PC-3 (cell line): ENCODE measurements around the gene KRT3. TPM values are rescaled to one million over a fixed set of nuclear protein-coding genes. Genes with fewer than 3 reads are reported as not detected.

ENCODE experiments used
- ATAC-seq: fragments of 200-7000 bp; cut with Tn5 transposase; 2 replicates; pipeline ENCODE4 v1.9.1; 2020; ENCODE audit warnings: mild to moderate bottlenecking, moderate library complexity
- BruUV-seq: library from RNA; stranded (reverse); fragments of 400-500 nt; replicated peaks from 2 replicates; lab custom pipeline; 2021; lab: Mats Ljungman, UMichigan
- CTCF ChIA-PET: fragments of 300-600 bp; sonication (Branson Sonifier 250); formaldehyde crosslinking; loops from one replicate; lab custom pipeline; 2022; ENCODE audit warnings: antibody characterized with exemption; lab: Charles Lee
- POLR2A ChIA-PET: fragments of 300-600 bp; sonication (Branson Sonifier 250); formaldehyde crosslinking; loops from one replicate; lab custom pipeline; 2022; ENCODE audit warnings: antibody characterized with exemption; ENCODE audit not compliant: unreplicated experiment; lab: Charles Lee
- DNase-seq: peaks from one replicate; pipeline ENCODE4 v3.0.0-alpha.2; 2015
- H2AFZ ChIP-seq: fragments of 300-600 bp; sonication (generic); 2 replicates; pipeline ENCODE4 v1.6.0; 2016; ENCODE audit warnings: antibody characterized with exemption, low read length
- H3F3A ChIP-seq: fragments of 300-600 bp; sonication (generic); one replicate; pipeline ENCODE4 v1.6.0; 2017; ENCODE audit warnings: antibody characterized with exemption, low read length, control low read depth, mild to moderate bottlenecking; ENCODE audit not compliant: unreplicated experiment
- H3K27ac ChIP-seq: fragments of 300-600 bp; sonication (generic); 2 replicates; pipeline ENCODE4 v1.5.1; 2016; ENCODE audit warnings: mild to moderate bottlenecking, low read length
- H3K27me3 ChIP-seq: fragments of 300-600 bp; sonication (generic); 2 replicates; pipeline ENCODE4 v1.6.1; 2016; ENCODE audit warnings: low read length, mixed read lengths
- H3K36me3 ChIP-seq: fragments of 300-600 bp; sonication (generic); 2 replicates; pipeline ENCODE4 v1.6.1; 2016; ENCODE audit warnings: low read depth, mixed run types, low read length, mixed read lengths
- H3K4me1 ChIP-seq: fragments of 300-600 bp; sonication (generic); 2 replicates; pipeline ENCODE4 v1.5.1; 2016; ENCODE audit warnings: low read length; ENCODE audit not compliant: insufficient read depth
- H3K4me2 ChIP-seq: fragments of 300-600 bp; sonication (generic); 2 replicates; pipeline ENCODE4 v1.6.0; 2016; ENCODE audit warnings: low read length
- H3K4me3 ChIP-seq: fragments of 300-600 bp; sonication (generic); 2 replicates; pipeline ENCODE4 v1.5.1; 2016; ENCODE audit warnings: mild to moderate bottlenecking, low read length, mixed read lengths
- H3K79me2 ChIP-seq: fragments of 300-600 bp; sonication (generic); 2 replicates; pipeline ENCODE4 v1.6.1; 2017; ENCODE audit warnings: low read length, mixed read lengths
- H3K9ac ChIP-seq: fragments of 300-600 bp; sonication (generic); 2 replicates; pipeline ENCODE4 v1.6.0; 2016; ENCODE audit warnings: mild to moderate bottlenecking, low read length
- H3K9me2 ChIP-seq: fragments of 300-600 bp; sonication (generic); replicated peaks from 2 replicates; pipeline ENCODE4 v1.6.1; 2016; ENCODE audit warnings: mixed run types, low read length, mixed read lengths
- H3K9me3 ChIP-seq: fragments of 300-600 bp; sonication (generic); 2 replicates; pipeline ENCODE4 v1.6.1; 2016; ENCODE audit warnings: low read length, mixed read lengths
- H4K20me1 ChIP-seq: fragments of 300-600 bp; sonication (generic); 2 replicates; pipeline ENCODE4 v1.6.1; 2016; ENCODE audit warnings: low read length, mixed read lengths
- CTCF ChIP-seq: fragments of 300-600 bp; sonication (generic); conservative IDR thresholded peaks from 2 replicates; pipeline ENCODE4 v1.5.1; 2017; ENCODE audit warnings: antibody characterized with exemption, low read depth, mild to moderate bottlenecking, low read length
- EZH2 ChIP-seq: fragments of 300-600 bp; sonication (generic); IDR thresholded peaks from one replicate; pipeline ENCODE4 v1.6.1; 2017; ENCODE audit warnings: antibody characterized with exemption, mild to moderate bottlenecking, low read length; ENCODE audit not compliant: unreplicated experiment
- EZH2phosphoT487 ChIP-seq: fragments of 300-600 bp; sonication (generic); IDR thresholded peaks from 2 replicates; pipeline ENCODE4 v1.6.1; 2018; ENCODE audit warnings: mild to moderate bottlenecking, antibody characterized with exemption, low read length, borderline replicate concordance
- intact Hi-C: fragments of 100-400 bp; cut with micrococcal nuclease; formaldehyde crosslinking; loops from 2 replicates; pipeline ENCODE4 v1.9.0; 2023
- total RNA-seq: library from RNA; depleted of rRNA; stranded (reverse); fragments of >200 nt; gene quantifications from 2 replicates; pipeline ENCODE4 v1.2.3, GENCODE V29; 2014

KRT3 gene
- total RNA-seq, 1 experiment from 2014 or later = 0.33 TPM

GRCh38 chr12:52833922-52834726, 38.2 kb upstream of the KRT3 start, which contains the start of gene KRT79:
TSS of gene KRT79 (minus strand) at chr12:52834311. CDS start at chr12:52834260, 51 bp downstream.
- ChIA-PET POLR2A (no interaction called here), CTCF (no interaction called here)
- DNase-seq = no peak

GRCh38 chr12:52832985-52833905, 37.3 kb upstream of the KRT3 start:
- CTCF ChIA-PET = no interaction called here
- no peaks in the 10 kb centered on the region for H4K20me1 ChIP-seq
- H2AFZ ChIP-seq = no peak overlapping the region
- BruUV-seq = no TSS peak
- H3K4me1 ChIP-seq = peaks cover 27% of the 10 kb centered on the region
- DNase-seq (no peak), ATAC-seq (no peak)
- H3K9me2 ChIP-seq = no peaks in the 10 kb centered on the region
- H3K9me3 ChIP-seq = no peaks in the 10 kb centered on the region
- no peaks in the 10 kb centered on the region for H3K27me3 ChIP-seq
- H3K79me2 ChIP-seq = no peaks in the 10 kb centered on the region
- H3F3A ChIP-seq = no peaks in the 10 kb centered on the region
- intact Hi-C loops = no loop called here
- no peaks in the 10 kb centered on the region for H3K36me3 ChIP-seq
- POLR2A ChIA-PET = no interaction called here
- no peak overlapping the region for H3K4me2 ChIP-seq
- TF ChIP-seq EZH2 = no peak
- no peak for TF ChIP-seq EZH2phosphoT487
- TF ChIP-seq CTCF = no peak
- no peak overlapping the region for H3K4me3 ChIP-seq
- no peak overlapping the region for H3K9ac ChIP-seq
- no peak overlapping the region for H3K27ac ChIP-seq

More at GRCh38 chr12:52833922-52834726, 38.2 kb upstream of the KRT3 start, which contains the start of gene KRT79:
- Histone ChIP-seq H4K20me1 (no peaks in the 10 kb centered on the region), H3K27ac (no peak within 1 kb of the TSS), H3K36me3 (no peaks in the 10 kb centered on the region), H3K4me2 (no peak within 1 kb of the TSS), H3K4me3 (no peak within 1 kb of the TSS), H3F3A (no peaks in the 10 kb centered on the region), H3K79me2 (no peaks in the 10 kb centered on the region), H3K9me3 (no peaks in the 10 kb centered on the region), H3K4me1 (peaks cover 27% of the 10 kb centered on the region), H3K9ac (no peak within 1 kb of the TSS), H3K27me3 (no peaks in the 10 kb centered on the region), H2AFZ (no peak within 1 kb of the TSS), H3K9me2 (no peaks in the 10 kb centered on the region)
- no peak for ATAC-seq
- no TSS peak for BruUV-seq
- intact Hi-C loops = no loop called here
- TF ChIP-seq EZH2phosphoT487 (no peak), EZH2 (no peak), CTCF (no peak)
